Activated naive CD8-positive, alpha-beta T cell treated with anti-CD3 and anti-CD28 coated beads, Interleukin-2, amount 50 U/mL, for 24 hours (primary cell): ENCODE results near the gene GABARAPL2.

ENCODE experiments used
- ATAC-seq: fragments of 150-1000 bp; cut with Tn5 transposase; one replicate; pipeline ENCODE4 v1.10.0; 2021
- DNase-seq: peaks from one replicate; pipeline ENCODE4 v3.0.0; 2021
- H3K27ac Mint-ChIP-seq: one replicate; pipeline ENCODE4 v1.8.0; 2021; ENCODE audit warnings: mild to moderate bottlenecking, mixed read lengths
- H3K27me3 Mint-ChIP-seq: one replicate; pipeline ENCODE4 v1.8.0; 2021; ENCODE audit warnings: mixed read lengths
- H3K36me3 Mint-ChIP-seq: one replicate; pipeline ENCODE4 v1.8.0; 2021; ENCODE audit warnings: low read depth, mixed read lengths
- H3K4me1 Mint-ChIP-seq: one replicate; pipeline ENCODE4 v1.8.0; 2021; ENCODE audit warnings: mixed read lengths
- H3K4me3 Mint-ChIP-seq: one replicate; pipeline ENCODE4 v1.8.0; 2021; ENCODE audit warnings: mild to moderate bottlenecking, moderate library complexity, mixed read lengths
- H3K9me3 Mint-ChIP-seq: one replicate; pipeline ENCODE4 v1.8.0; 2021; ENCODE audit warnings: mixed read lengths

Gene GABARAPL2

GRCh38 chr16:75622761-75623605 is 56.8 kb downstream of the GABARAPL2 start, which contains the start of gene ADAT1:
TSS of gene ADAT1 (minus strand) at chr16:75623281. CDS start at chr16:75620799, 2,482 bp downstream.
- no peaks in the 10 kb centered on the region for H3K9me3 Mint-ChIP-seq
- H3K36me3 Mint-ChIP-seq = peaks cover 53% of the 10 kb centered on the region
- ATAC-seq (peak; percentile 97), DNase-seq (peak; percentile 97)
- no peaks in the 10 kb centered on the region for H3K27me3 Mint-ChIP-seq
- H3K27ac Mint-ChIP-seq = peak within 1 kb of the TSS; percentile 96
- H3K4me1 Mint-ChIP-seq = peaks cover 39% of the 10 kb centered on the region
- peak within 1 kb of the TSS; percentile 95 for H3K4me3 Mint-ChIP-seq

- Mint-ChIP-seq H3K9me3 (no peaks in the 10 kb centered on the region), H3K36me3 (peaks cover 54% of the 10 kb centered on the region), H3K4me1 (peaks cover 48% of the 10 kb centered on the region), H3K4me3 (no peak overlapping the region), H3K27ac (peak overlapping the region; percentile 26), H3K27me3 (no peaks in the 10 kb centered on the region)
- DNase-seq = no peak
- ATAC-seq = no peak
Observed at GRCh38 chr16:75624921-75625334, 58.7 kb downstream of the GABARAPL2 start.

DNA sequence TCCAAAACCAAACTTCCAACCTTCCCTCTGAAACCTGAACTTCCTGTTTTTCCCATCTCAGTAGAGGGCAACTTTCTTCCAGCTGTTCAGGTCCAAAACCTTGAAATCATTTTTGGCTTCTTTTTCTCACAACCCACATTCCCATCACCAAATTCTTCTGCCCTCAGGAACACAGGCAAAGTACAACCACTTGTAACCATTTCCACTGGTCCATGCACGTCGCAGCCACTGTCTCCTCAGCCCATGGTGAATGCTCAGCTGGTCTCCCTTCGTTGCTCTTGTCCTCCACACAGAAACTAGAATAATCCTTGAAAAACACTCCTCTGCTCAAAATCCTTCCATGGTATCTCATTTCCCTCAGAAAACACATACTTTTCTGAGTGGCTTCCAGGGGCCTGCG is 60.6 kb downstream of the GABARAPL2 start:
- H3K27ac Mint-ChIP-seq = peak overlapping the region; percentile 63
- DNase-seq = no peak
- H3K36me3 Mint-ChIP-seq = peaks cover 61% of the 10 kb centered on the region
- no peak for ATAC-seq
- H3K4me1 Mint-ChIP-seq = peaks cover 29% of the 10 kb centered on the region
- H3K4me3 Mint-ChIP-seq = no peak overlapping the region
- no peaks in the 10 kb centered on the region for H3K9me3 Mint-ChIP-seq
- H3K27me3 Mint-ChIP-seq = no peaks in the 10 kb centered on the region
